HepG2 (cell line): ENCODE results near the gene ECD. TPM values are rescaled to one million over a fixed set of nuclear protein-coding genes. Genes with fewer than 3 reads are reported as not detected.

Experiments used
- ATAC-seq: fragments of 200-7000 bp; cut with Tn5 transposase; 3 replicates; pipeline ENCODE4 v1.9.1; 2020; ENCODE audit warnings: mild to moderate bottlenecking, moderate library complexity
- BruUV-seq: library from RNA; stranded (reverse); fragments of 400-500 nt; replicated peaks from 2 replicates; lab custom pipeline; 2021; lab: Mats Ljungman, UMichigan
- CTCF ChIA-PET: fragments of 300-600 bp; formaldehyde crosslinking; extraction: SDS; loops from one replicate; lab custom pipeline; 2021; ENCODE audit warnings: low total read pairs, inconsistent platforms, low intra/inter-chr PET ratio; lab: Yijun Ruan, JAX
- POLR2A ChIA-PET: fragments of 350-600 bp; sonication (Branson Sonifier 250); formaldehyde crosslinking; loops from one replicate; lab custom pipeline; 2020; ENCODE audit warnings: antibody characterized with exemption, inconsistent platforms; lab: Yijun Ruan, JAX
- DNase-seq: peaks from one replicate; pipeline ENCODE4 v3.0.0-alpha.2; 2015; ENCODE audit warnings: low spot score
- FAIRE-seq: peaks from 3 replicates; lab custom pipeline; 2011; peaks lifted over from hg19 to GRCh38; lab: Jason Lieb, UNC
- H2AFZ ChIP-seq: one replicate; pipeline ENCODE4 v1.6.1; 2011; ENCODE audit warnings: low read length, inconsistent platforms
- H3K27ac ChIP-seq: fragments of 300-600 bp; 3 replicates; pipeline ENCODE4 v1.8.0; 2011; ENCODE audit warnings: mixed run types, mild to moderate bottlenecking, mixed read lengths, low read length, inconsistent platforms; ENCODE audit not compliant: insufficient read depth; ENCODE audit errors: extremely low read length
- H3K27me3 ChIP-seq, 2 experiments: fragments of 200-600 bp in 1 of 2; 2 replicates in 1 of 2; 3 replicates in 1 of 2; pipeline versions ENCODE4 v1.6.0 to v1.8.0; 2011; ENCODE audit warnings: low read length in 2 of 2, mild to moderate bottlenecking in 2 of 2, moderate library complexity in 2 of 2, inconsistent platforms in 1 of 2; ENCODE audit not compliant: insufficient read depth in 2 of 2, control insufficient read depth in 1 of 2
- H3K36me3 ChIP-seq, 2 experiments: fragments of 200-600 bp in 1 of 2; replicated peaks in 1 of 2; 2 replicates in 1 of 2; 3 replicates in 1 of 2; pipeline versions ENCODE4 v1.5.1 to v1.8.0; 2011; ENCODE audit warnings: low read length in 2 of 2, inconsistent platforms in 1 of 2; ENCODE audit not compliant: insufficient read depth in 2 of 2, control insufficient read depth in 1 of 2
- H3K4me1 ChIP-seq: 2 replicates; pipeline ENCODE4 v1.5.1; 2012; ENCODE audit warnings: low read length, inconsistent platforms; ENCODE audit not compliant: insufficient read depth
- H3K4me2 ChIP-seq: 2 replicates; pipeline ENCODE4 v1.6.0; 2011; ENCODE audit warnings: low read depth, low read length, inconsistent platforms
- H3K4me3 ChIP-seq, 3 experiments: fragments of 200-600 bp in 1 of 3; sonication (generic), shearing (Covaris generic) in 1 of 3; replicated peaks in 1 of 3; 2 replicates each; pipeline ENCODE4 v1.5.1; 2011 to 2016; ENCODE audit warnings: low read length in 3 of 3, inconsistent platforms in 2 of 3, low read depth in 2 of 3, mild to moderate bottlenecking in 2 of 3, control low read depth in 1 of 3, mixed read lengths in 1 of 3; ENCODE audit not compliant: insufficient read depth in 1 of 3
- H3K79me2 ChIP-seq: one replicate; pipeline ENCODE4 v1.6.1; 2011; ENCODE audit warnings: low read length, inconsistent platforms; ENCODE audit not compliant: insufficient read depth
- H3K9ac ChIP-seq: 2 replicates; pipeline ENCODE4 v1.6.0; 2011; ENCODE audit warnings: mild to moderate bottlenecking, low read depth, low read length, inconsistent platforms; ENCODE audit not compliant: insufficient read depth
- H3K9me3 ChIP-seq: 2 replicates; pipeline ENCODE4 v1.5.1; 2012; ENCODE audit warnings: mild to moderate bottlenecking, low read length
- H4K20me1 ChIP-seq: 2 replicates; pipeline ENCODE4 v1.6.0; 2011; ENCODE audit warnings: inconsistent platforms, mild to moderate bottlenecking, low read length, moderate library complexity; ENCODE audit not compliant: insufficient read depth
- FOXP1 ChIP-seq, 2 experiments: fragments of 450-650 bp in 1 of 2; IDR thresholded peaks; 2 replicates each; pipeline ENCODE4 v1.6.1; 2017 to 2018; ENCODE audit warnings: antibody characterized with exemption in 1 of 2
- GFI1 ChIP-seq: sonication (generic); formaldehyde crosslinking; IDR thresholded peaks from 2 replicates; pipeline ENCODE4 v1.5.0; 2020; ENCODE audit warnings: missing genetic modification reagents, mild to moderate bottlenecking, borderline replicate concordance
- GZF1 ChIP-seq: sonication (generic); formaldehyde crosslinking; IDR thresholded peaks from 2 replicates; pipeline ENCODE4 v1.5.1; 2020; ENCODE audit warnings: mild to moderate bottlenecking, missing genetic modification reagents
- HDAC1 ChIP-seq: sonication (generic); formaldehyde crosslinking; IDR thresholded peaks from 2 replicates; pipeline ENCODE4 v1.5.1; 2020; ENCODE audit warnings: mild to moderate bottlenecking, missing genetic modification reagents
- NFE2 ChIP-seq: sonication (generic); formaldehyde crosslinking; IDR thresholded peaks from 2 replicates; pipeline ENCODE4 v1.4.0; 2020; ENCODE audit warnings: missing genetic modification reagents
- ONECUT2 ChIP-seq: sonication (generic); formaldehyde crosslinking; IDR thresholded peaks from 2 replicates; pipeline ENCODE4 v1.4.0; 2020; ENCODE audit warnings: missing genetic modification reagents
- PAXIP1 ChIP-seq: sonication (generic); formaldehyde crosslinking; conservative IDR thresholded peaks from 2 replicates; pipeline ENCODE4 v1.4.0; 2020; ENCODE audit warnings: mild to moderate bottlenecking, missing genetic modification reagents, moderate library complexity
- PCBP2 ChIP-seq: fragments of 200-400 bp; formaldehyde crosslinking; optimal IDR thresholded peaks from 2 replicates; pipeline ENCODE3; 2018; ENCODE audit warnings: low read length, low read depth; ENCODE audit not compliant: poor library complexity, severe bottlenecking
- XRCC5 ChIP-seq: fragments of 200-400 bp; formaldehyde crosslinking; optimal IDR thresholded peaks from 2 replicates; pipeline ENCODE3; 2017; ENCODE audit warnings: mild to moderate bottlenecking, low read length
- ZMAT5 ChIP-seq: sonication (generic); formaldehyde crosslinking; IDR thresholded peaks from 2 replicates; pipeline ENCODE4 v1.5.0; 2020; ENCODE audit warnings: mild to moderate bottlenecking, low read depth, missing genetic modification reagents, borderline replicate concordance
- ZMYM3 ChIP-seq: sonication (generic); formaldehyde crosslinking; IDR thresholded peaks from 2 replicates; pipeline ENCODE4 v1.5.1; 2020; ENCODE audit warnings: mild to moderate bottlenecking, missing genetic modification reagents
- ZNF121 ChIP-seq: sonication (generic); formaldehyde crosslinking; IDR thresholded peaks from 2 replicates; pipeline ENCODE4 v1.5.0; 2020; ENCODE audit warnings: mild to moderate bottlenecking, missing genetic modification reagents
- ZNF235 ChIP-seq: sonication (generic); formaldehyde crosslinking; IDR thresholded peaks from 2 replicates; pipeline ENCODE4 v1.8.1; 2023; ENCODE audit warnings: mild to moderate bottlenecking, missing genetic modification reagents, borderline replicate concordance
- ZNF326 ChIP-seq: sonication (generic); formaldehyde crosslinking; IDR thresholded peaks from 2 replicates; pipeline ENCODE4 v1.4.0; 2020; ENCODE audit warnings: missing genetic modification reagents, borderline replicate concordance
- ZNF558 ChIP-seq: sonication (generic); formaldehyde crosslinking; IDR thresholded peaks from 2 replicates; pipeline ENCODE4 v1.9.0; 2022; ENCODE audit warnings: mild to moderate bottlenecking, missing genetic modification reagents, borderline replicate concordance
- ZNF816 ChIP-seq: sonication (generic); formaldehyde crosslinking; IDR thresholded peaks from 2 replicates; pipeline ENCODE4 v1.8.0; 2022; ENCODE audit warnings: missing genetic modification reagents, mild to moderate bottlenecking, borderline replicate concordance
- WGBS: methylation state at CpG from one replicate; pipeline ENCODE4 v1.1.6; 2017; ENCODE audit warnings: low lambda C conversion rate; 5-methylcytosine and 5-hydroxymethylcytosine counted together
- in situ Hi-C: cut with HindIII; loops from 2 replicates; pipeline ENCODE4 v1.10.0; 2017; ENCODE audit warnings: low pct_unique_long_range_greater_than_20kb; ENCODE audit not compliant: extremely low pct_ligation_motif_present
- intact Hi-C: fragments of 100-400 bp; cut with micrococcal nuclease; formaldehyde crosslinking; loops from one replicate; pipeline ENCODE4 v1.10.0; 2022; ENCODE audit not compliant: unreplicated experiment
- polyA plus RNA-seq, 8 experiments: library from polyadenylated mRNA; depleted of rRNA in 3 of 8; stranded (reverse) in 7 of 8; unstranded in 1 of 8; fragments of >200 nt; fragmentation: Illumina TruSeq in 4 of 8; extraction: Trizol in 4 of 8; gene quantifications; 2 replicates each; pipeline versions ENCODE4 v1.2.1 to v1.2.3, GENCODE V29; 2011 to 2016; ENCODE audit warnings: low read depth in 4 of 8, missing spikeins in 1 of 8, mixed read lengths in 1 of 8; ENCODE audit not compliant: insufficient read depth in 1 of 8
- total RNA-seq, 5 experiments: library from RNA; depleted of rRNA; stranded (reverse); fragments of >200 nt; fragmentation: Illumina TruSeq; extraction: Trizol; gene quantifications; 2 replicates each; pipeline ENCODE4 v1.2.3, GENCODE V29; 2016; ENCODE audit warnings: low read depth in 1 of 5

The ECD gene
- total and polyA plus RNA-seq, 2 of the 13 experiments (the other 11 are each of a cell fraction or from before 2014, with no cell fraction given), result 21.5 to 27.6 TPM

GRCh38 chr10:73092830-73093229 is 75.0 kb downstream of the ECD start:
- peak overlapping the region; percentile 34 for H3K27ac ChIP-seq
- no peak for TF ChIP-seq ZNF816 (CRISPR knock-in tag)
- peak; percentile 71 for TF ChIP-seq ZMYM3 (CRISPR knock-in tag)
- peak; percentile 94 for TF ChIP-seq ZNF121 (CRISPR knock-in tag)
- TF ChIP-seq ZNF558 (CRISPR knock-in tag), result 0 out of 2 replicates have a peak, but pooled peaks have one; percentile 50

GRCh38 chr10:73088304-73088703 is 79.5 kb downstream of the ECD start:
- Histone ChIP-seq H3K36me3 (peaks cover 0 to 12% of the 10 kb centered on the region in 2 experiments; a peak in 2 of 5 replicates), H4K20me1 (peaks cover 95% of the 10 kb centered on the region), H3K27ac (peak overlapping the region; percentile 35), H3K4me2 (peak overlapping the region; percentile 19; the same call in 1 of the 2 replicates), H2AFZ (no peak overlapping the region), H3K9ac (no peak overlapping the region), H3K9me3 (no peaks in the 10 kb centered on the region), H3K79me2 (peaks cover 95% of the 10 kb centered on the region), H3K4me3 (no peak overlapping the region), H3K4me1 (peaks cover 83% of the 10 kb centered on the region), H3K27me3 (no peaks in the 10 kb centered on the region)
- ChIA-PET POLR2A (no interaction called here), CTCF (no interaction called here)
- BruUV-seq, result no TSS peak
- in situ Hi-C loops, result no loop called here
- DNase-seq, result peak; percentile 74
- intact Hi-C loops, result no loop called here
- peak; percentile 67 for ATAC-seq
- no peak for FAIRE-seq
- TF ChIP-seq ZNF235 (no peak), HDAC1 (CRISPR knock-in tag) (peak; percentile 65), FOXP1 (IDR thresholded peaks at IDR 0.05) (no peak), FOXP1 (CRISPR knock-in tag; IDR thresholded peaks at IDR 0.05) (peak; percentile 80), XRCC5 (no peak), GFI1 (no peak), NFE2 (CRISPR knock-in tag) (no peak), ZNF326 (no peak), PAXIP1 (CRISPR knock-in tag) (peak; percentile 77), ONECUT2 (CRISPR knock-in tag) (peak; percentile 67), ZMAT5 (CRISPR knock-in tag) (no peak), GZF1 (CRISPR knock-in tag) (no peak), PCBP2 (no peak)

More at GRCh38 chr10:73092830-73093229, 75.0 kb downstream of the ECD start:
- DNase-seq (no peak), ATAC-seq (no peak), FAIRE-seq (no peak)
- Histone ChIP-seq H3K4me1 (peaks cover 64% of the 10 kb centered on the region), H3K27me3 (no peaks in the 10 kb centered on the region; a peak in 1 of 5 replicates), H4K20me1 (peaks cover 67% of the 10 kb centered on the region), H3K4me3 (peak overlapping the region in 2 of 3 experiments; percentile 21 to 26; a peak in 2 of 6 replicates), H3K79me2 (peaks cover 85% of the 10 kb centered on the region), H3K4me2 (peak overlapping the region; percentile 64), H2AFZ (no peak overlapping the region), H3K9me3 (no peaks in the 10 kb centered on the region), H3K9ac (no peak overlapping the region), H3K36me3 (peaks cover 0 to 8% of the 10 kb centered on the region in 2 experiments; a peak in 2 of 5 replicates)
- intact Hi-C loops, result no loop called here
- ChIA-PET POLR2A (interaction anchor here (1.4 kb wide), 1 partner anchor 138 kb away, joined by 4 read pairs; the partner anchor contains the start of gene PLA2G12B), CTCF (no interaction called here)
- no TSS peak for BruUV-seq
- in situ Hi-C loops, result no loop called here
- WGBS, result 86% methylated on average over 3 of the region's 3 CpGs
